HG03108 (cell line): ENCODE results near the gene DSCAML1.

Experiments
- ATAC-seq: cut with Tn5 transposase; IDR thresholded peaks from one replicate; pipeline ENCODE4 v1.9.1; 2021; ENCODE audit warnings: moderate library complexity; ENCODE audit not compliant: unreplicated experiment

DSCAML1 gene

GRCh38 chr11:117642396-117642795, 154.6 kb downstream of the DSCAML1 start:
- ATAC-seq: no peak

GRCh38 chr11:117641008-117641915, 155.8 kb downstream of the DSCAML1 start:
- ATAC-seq: no peak

- no peak for ATAC-seq
Observed at GRCh38 chr11:117640041-117640440, 157.0 kb downstream of the DSCAML1 start.

- ATAC-seq: no peak
Observed at GRCh38 chr11:117639601-117640000, 157.4 kb downstream of the DSCAML1 start.

- ATAC-seq: no peak
Observed at GRCh38 chr11:117638911-117639543, 158.0 kb downstream of the DSCAML1 start.

- ATAC-seq: no peak
Observed at GRCh38 chr11:117634756-117635603, 162.0 kb downstream of the DSCAML1 start.

GRCh38 chr11:117633976-117634755, 162.8 kb downstream of the DSCAML1 start:
- ATAC-seq: no peak

- no peak for ATAC-seq
Observed at GRCh38 chr11:117633186-117633754, 163.7 kb downstream of the DSCAML1 start.

GRCh38 chr11:117632306-117632705, 164.7 kb downstream of the DSCAML1 start:
- ATAC-seq: no peak

GRCh38 chr11:117631336-117632140, 165.5 kb downstream of the DSCAML1 start:
- ATAC-seq: no peak

GRCh38 chr11:117629891-117630538, 167.0 kb downstream of the DSCAML1 start:
- ATAC-seq: no peak

GRCh38 chr11:117629146-117629545, 167.9 kb downstream of the DSCAML1 start:
- ATAC-seq: no peak

- no peak for ATAC-seq
Observed at GRCh38 chr11:117627259-117627658, 169.8 kb downstream of the DSCAML1 start.

GRCh38 chr11:117626576-117626975, 170.4 kb downstream of the DSCAML1 start:
- no peak for ATAC-seq

- ATAC-seq: no peak
Observed at GRCh38 chr11:117625237-117625636, 171.8 kb downstream of the DSCAML1 start.

GRCh38 chr11:117623831-117624271, 173.2 kb downstream of the DSCAML1 start:
- no peak for ATAC-seq

- no peak for ATAC-seq
Observed at GRCh38 chr11:117621226-117621625, 175.8 kb downstream of the DSCAML1 start.

GRCh38 chr11:117620659-117621058, 176.4 kb downstream of the DSCAML1 start:
- ATAC-seq: no peak

GRCh38 chr11:117620086-117620485, 176.9 kb downstream of the DSCAML1 start:
- no peak for ATAC-seq
